Adrenal gland (tissue), 5 donors: ENCODE measurements around the gene CMC4.

Experiments used
- CTCF ChIP-seq, 6 experiments: fragments of 450-650 bp in 4 of 6; fragments of 200-600 bp in 2 of 6; sonication (generic) in 1 of 6; IDR thresholded peaks; 1 replicate in 5 of 6; 2 replicates in 1 of 6; pipeline versions ENCODE4 v1.5.1 to v1.8.0; 2016 to 2021; ENCODE audit warnings: antibody characterized with exemption in 6 of 6, mild to moderate bottlenecking in 2 of 6, moderate library complexity in 1 of 6
- POLR2A ChIP-seq, 2 donors: fragments of 450-650 bp; IDR thresholded peaks; one replicate each; pipeline ENCODE4 v1.6.1; 2017; ENCODE audit warnings: antibody characterized with exemption in 2 of 2, mild to moderate bottlenecking in 2 of 2, moderate library complexity in 1 of 2
- donor health status: DM: no; HTN: no; CAD: no.

- TF ChIP-seq CTCF (IDR thresholded peaks at IDR 0.05) (peak in 1 of 6 experiments; percentile 3), POLR2A (IDR thresholded peaks at IDR 0.05) (peak; percentile 76 to 77)
These were observed 43.3 kb downstream of the CMC4 start for GRCh38 chrX:155027509-155028066.
